Choroid plexus epithelial cell (primary cell): ENCODE measurements around the gene CLIC3.

Experiments
- DNase-seq: peaks from one replicate; pipeline ENCODE4 v3.0.0-alpha.2; 2010; ENCODE audit warnings: low read depth
- H3K4me3 ChIP-seq: 2 replicates; pipeline ENCODE4 v1.5.1; 2011; ENCODE audit warnings: low read depth, mild to moderate bottlenecking, control low read depth, low read length, moderate library complexity
- TF ChIP-seq, protein P1 (sequence below): conservative IDR thresholded peaks from 2 replicates; pipeline ENCODE4 v1.5.1; 2011; ENCODE audit warnings: low read depth, mild to moderate bottlenecking, control low read depth, inconsistent platforms, low read length, moderate library complexity

CLIC3 gene

DNA sequence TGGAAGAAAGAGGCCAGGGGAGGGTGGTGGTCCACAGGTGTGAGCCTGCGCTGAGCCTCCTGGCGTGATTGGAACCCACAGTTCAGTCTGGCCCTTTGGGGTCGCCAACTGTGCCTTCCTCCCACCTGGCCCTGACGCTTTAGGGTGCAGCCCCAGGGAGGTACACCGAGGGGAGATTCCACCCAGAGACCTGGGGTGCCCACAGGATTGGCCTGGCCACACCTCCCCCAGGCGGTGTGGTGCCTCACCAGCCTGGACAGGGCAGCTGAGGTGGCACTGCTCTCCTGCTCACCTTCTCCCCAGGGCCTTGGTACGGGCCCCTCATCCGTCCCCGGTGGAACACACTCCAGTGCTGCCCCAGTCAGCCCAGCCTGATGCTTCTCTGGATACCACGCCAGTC lies 1.0 kb upstream of the CLIC3 start:
- DNase-seq = no peak
- no peak overlapping the region for H3K4me3 ChIP-seq
- TF ChIP-seq, protein P1, sequence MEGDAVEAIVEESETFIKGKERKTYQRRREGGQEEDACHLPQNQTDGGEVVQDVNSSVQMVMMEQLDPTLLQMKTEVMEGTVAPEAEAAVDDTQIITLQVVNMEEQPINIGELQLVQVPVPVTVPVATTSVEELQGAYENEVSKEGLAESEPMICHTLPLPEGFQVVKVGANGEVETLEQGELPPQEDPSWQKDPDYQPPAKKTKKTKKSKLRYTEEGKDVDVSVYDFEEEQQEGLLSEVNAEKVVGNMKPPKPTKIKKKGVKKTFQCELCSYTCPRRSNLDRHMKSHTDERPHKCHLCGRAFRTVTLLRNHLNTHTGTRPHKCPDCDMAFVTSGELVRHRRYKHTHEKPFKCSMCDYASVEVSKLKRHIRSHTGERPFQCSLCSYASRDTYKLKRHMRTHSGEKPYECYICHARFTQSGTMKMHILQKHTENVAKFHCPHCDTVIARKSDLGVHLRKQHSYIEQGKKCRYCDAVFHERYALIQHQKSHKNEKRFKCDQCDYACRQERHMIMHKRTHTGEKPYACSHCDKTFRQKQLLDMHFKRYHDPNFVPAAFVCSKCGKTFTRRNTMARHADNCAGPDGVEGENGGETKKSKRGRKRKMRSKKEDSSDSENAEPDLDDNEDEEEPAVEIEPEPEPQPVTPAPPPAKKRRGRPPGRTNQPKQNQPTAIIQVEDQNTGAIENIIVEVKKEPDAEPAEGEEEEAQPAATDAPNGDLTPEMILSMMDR = no peak

DNA sequence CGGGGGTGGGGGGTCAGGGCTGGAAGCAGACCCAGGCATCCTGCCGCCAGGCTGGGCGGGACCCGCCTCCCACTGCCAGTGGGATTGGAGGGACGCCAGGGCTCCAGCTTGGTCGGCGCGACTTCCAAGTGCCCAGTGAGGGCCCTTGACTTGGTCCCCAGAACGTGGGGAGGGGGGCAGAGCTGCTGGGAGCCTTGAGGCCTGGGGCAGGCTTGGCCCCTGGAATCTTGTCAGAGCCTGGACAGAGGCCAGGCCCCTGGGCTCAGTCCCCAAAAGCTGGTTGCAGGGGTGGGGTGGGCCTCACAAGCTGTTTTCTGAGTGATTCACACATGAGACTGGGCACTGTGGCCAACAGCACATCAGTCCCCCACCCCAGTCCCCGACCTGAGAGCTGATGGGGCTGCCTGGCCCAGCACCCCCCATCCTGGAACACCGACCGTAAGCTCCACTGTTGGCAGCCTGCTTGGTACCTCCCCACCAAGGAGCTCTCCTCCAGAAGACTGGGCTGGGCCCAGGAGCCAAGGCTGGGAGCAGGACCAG lies 526 bp downstream of the CLIC3 start:
- DNase-seq = no peak
- TF ChIP-seq, protein P1 = no peak
- peak overlapping the region; percentile 8 for H3K4me3 ChIP-seq

DNA sequence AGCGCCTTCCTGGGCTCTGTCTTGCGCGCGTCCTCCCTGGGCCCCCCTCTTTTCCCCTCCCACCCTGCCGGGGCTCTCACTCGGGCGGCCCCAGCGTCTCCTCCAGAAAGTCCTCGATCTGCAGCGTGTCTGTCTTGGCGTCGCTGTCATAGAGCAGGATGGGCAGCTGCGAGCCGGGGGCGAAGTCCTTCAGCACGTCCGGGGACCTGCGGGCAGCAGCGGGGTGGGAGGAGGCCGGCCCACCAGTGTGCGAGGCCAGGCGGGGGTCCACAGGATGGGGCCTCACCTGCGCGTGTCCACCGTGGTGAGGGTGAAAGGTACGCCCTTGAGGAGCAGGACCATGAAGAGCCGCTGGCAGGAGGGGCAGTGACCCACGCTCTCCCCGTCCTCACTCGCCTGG lies 1.0 kb downstream of the CLIC3 start:
- TF ChIP-seq, protein P1 = no peak
- DNase-seq = no peak
- no peak overlapping the region for H3K4me3 ChIP-seq

DNA sequence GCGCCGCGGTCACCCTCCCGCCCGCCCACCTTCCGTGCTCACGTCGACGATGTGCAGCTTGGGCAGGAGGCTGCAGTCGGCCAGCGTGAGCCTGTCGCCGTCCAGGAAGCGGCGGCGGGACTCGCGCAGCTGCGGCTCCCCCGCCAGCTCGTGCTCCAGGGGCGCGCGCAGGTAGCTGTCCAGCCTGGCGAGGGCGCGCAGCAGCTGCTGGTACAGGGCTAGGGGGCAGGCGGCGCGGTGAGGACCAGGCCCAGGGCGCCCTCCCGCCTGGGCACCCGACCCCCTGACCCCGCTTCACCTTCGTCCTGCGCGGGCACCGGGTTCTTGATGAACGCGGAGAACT lies 1.5 kb downstream of the CLIC3 start:
- no peak overlapping the region for H3K4me3 ChIP-seq
- no peak for DNase-seq
- TF ChIP-seq, protein P1 = no peak

DNA sequence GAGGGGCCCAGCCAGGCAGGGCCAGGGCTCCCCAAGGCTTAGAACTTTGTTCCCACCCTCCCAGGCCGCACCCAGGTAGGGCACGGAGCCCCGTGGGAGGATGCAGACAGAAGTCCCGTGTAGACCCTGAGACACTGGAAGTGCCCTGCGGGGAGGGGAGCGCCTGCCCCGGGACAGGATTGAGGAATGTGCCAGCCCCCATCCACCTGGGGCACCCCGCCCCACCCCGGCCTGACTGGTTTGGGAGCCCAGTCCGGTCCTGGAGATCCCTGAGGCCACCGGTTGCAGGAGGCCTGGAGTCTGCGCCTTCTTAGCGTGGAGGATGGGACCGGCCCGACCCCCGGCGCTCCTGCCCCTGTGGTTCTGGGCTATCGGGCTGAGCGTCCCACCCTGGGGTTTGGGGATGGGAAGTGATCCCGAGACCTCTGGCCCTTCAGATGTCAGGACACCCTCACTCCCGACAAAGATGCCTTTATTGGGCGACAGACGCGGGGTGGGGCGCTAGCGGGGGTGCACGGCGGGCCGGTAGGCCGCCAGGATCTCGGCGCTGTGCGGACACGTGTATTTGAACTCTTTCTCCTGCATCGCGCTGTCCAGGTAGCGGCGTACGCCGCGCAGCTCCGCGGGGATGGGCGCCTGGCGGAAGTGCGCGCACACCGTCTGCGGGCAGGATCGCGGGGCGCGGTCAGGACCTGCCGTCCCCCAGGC lies 2.0 kb downstream of the CLIC3 start:
- no peak for DNase-seq
- H3K4me3 ChIP-seq = no peak overlapping the region
- TF ChIP-seq, protein P1 = no peak

DNA sequence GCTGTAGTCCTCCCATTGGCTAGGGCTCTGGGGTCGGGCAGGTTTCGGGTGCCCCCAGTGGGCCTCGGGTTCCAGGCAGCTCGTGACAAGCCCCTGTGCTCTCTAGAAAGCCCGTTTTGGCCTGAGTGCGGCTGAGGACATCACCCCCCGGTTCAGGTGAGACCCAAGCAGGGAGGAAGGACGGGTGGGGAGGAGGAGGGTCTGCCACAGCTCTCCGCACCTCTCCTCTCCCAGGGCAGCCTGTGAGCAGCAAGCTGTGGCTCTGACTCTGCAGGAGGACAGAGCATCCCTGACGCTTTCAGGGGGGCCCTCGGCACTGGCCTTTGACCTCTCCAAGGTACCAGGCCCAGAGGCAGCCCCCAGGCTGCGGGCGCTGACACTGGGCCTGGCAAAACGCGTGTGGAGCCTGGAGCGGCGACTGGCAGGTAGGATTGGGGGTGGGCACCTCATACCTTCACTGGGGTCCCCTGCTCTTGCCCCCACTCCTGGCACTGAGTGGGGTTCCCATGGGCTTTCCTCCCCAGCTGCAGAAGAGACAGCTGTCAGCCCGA lies 3.5 kb downstream of the CLIC3 start:
- H3K4me3 ChIP-seq = peak overlapping the region; percentile 76
- DNase-seq = no peak
- TF ChIP-seq, protein P1 = no peak
